Cortex of kidney (tissue), 1 donor: Measurements from ENCODE around the gene ENDOU.
"Not testable (repeated sequence)": the region's sequence is repeated elsewhere in the genome, so short reads cannot be mapped to it uniquely, and the experiment has no call there.

Source experiments
- DNase-seq: peaks from one replicate; lab custom pipeline; 2025; lab: John Stamatoyannopoulos, UW

ENDOU gene

GRCh38 chr12:47679785-47680184 lies 45.5 kb downstream of the ENDOU start:
- DNase-seq, result no peak

GRCh38 chr12:47672068-47672467 lies 53.2 kb downstream of the ENDOU start:
- DNase-seq, result no peak

GRCh38 chr12:47667935-47668334 lies 57.4 kb downstream of the ENDOU start:
- DNase-seq, result not testable (repeated sequence)
